GM10266 (cell line): ENCODE results near the gene BBOX1.

Experiments
- DNase-seq: peaks from one replicate; pipeline ENCODE4 v3.0.0; 2012; ENCODE audit errors: extremely low spot score
- TF ChIP-seq, protein P1 (sequence below): IDR thresholded peaks from 2 replicates; pipeline ENCODE4 v1.5.1; 2012; ENCODE audit warnings: mild to moderate bottlenecking, low read depth; ENCODE audit not compliant: control insufficient read depth, insufficient read depth; ENCODE audit errors: missing control alignments

Gene BBOX1

DNA sequence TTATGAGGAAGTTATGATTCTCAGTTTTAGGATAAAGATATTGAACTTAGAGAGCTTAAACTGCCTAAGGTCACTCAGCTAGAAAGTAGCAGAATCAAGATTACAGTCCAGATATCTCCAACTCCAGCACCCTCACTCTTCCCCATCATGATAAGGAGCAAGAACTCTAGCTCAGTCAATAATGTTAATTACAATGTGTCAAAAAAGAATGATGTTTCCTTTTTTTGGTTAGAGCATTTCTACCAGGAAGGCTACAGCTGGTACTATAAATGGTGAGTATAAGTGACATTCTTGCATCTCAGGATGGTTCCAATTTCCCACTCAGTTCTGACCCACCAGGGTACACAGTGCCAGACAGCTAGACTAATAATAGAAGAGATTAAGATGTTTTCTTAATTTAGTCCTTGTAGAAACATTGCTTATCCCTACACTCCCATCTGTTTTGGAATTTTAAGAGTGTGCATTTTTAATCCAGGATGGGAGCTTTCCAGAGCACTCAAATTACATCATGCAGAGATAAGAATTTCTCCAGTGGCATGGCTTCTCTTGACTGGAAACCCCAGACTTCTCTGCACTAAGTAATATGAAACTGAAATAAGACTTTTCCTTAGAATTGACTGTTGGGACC, 21.6 kb upstream of the BBOX1 start:
- TF ChIP-seq, protein P1, sequence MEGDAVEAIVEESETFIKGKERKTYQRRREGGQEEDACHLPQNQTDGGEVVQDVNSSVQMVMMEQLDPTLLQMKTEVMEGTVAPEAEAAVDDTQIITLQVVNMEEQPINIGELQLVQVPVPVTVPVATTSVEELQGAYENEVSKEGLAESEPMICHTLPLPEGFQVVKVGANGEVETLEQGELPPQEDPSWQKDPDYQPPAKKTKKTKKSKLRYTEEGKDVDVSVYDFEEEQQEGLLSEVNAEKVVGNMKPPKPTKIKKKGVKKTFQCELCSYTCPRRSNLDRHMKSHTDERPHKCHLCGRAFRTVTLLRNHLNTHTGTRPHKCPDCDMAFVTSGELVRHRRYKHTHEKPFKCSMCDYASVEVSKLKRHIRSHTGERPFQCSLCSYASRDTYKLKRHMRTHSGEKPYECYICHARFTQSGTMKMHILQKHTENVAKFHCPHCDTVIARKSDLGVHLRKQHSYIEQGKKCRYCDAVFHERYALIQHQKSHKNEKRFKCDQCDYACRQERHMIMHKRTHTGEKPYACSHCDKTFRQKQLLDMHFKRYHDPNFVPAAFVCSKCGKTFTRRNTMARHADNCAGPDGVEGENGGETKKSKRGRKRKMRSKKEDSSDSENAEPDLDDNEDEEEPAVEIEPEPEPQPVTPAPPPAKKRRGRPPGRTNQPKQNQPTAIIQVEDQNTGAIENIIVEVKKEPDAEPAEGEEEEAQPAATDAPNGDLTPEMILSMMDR: no peak

DNA sequence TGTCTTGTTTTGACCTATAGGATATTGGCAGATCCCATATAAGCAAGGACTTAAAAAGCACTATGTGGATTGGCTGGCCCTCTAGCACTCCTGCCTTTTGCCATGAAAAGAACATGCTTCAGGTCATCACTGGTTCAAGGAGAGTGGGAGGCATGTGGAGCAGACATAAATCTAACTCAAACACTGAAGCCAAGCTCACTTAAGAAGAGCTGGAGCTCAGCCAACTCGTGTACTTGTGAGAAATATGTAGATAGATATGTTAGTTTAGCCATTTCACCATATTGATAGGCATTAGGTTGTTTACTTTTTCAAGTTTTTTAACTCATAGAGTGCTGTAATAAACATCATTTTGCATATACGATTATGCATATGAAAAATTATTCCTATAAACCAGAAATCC, 19.9 kb upstream of the BBOX1 start:
- TF ChIP-seq, protein P1: no peak
- DNase-seq: no peak

More for the DNA sequence above, 21.6 kb upstream of the BBOX1 start:
- DNase-seq: no peak

DNA sequence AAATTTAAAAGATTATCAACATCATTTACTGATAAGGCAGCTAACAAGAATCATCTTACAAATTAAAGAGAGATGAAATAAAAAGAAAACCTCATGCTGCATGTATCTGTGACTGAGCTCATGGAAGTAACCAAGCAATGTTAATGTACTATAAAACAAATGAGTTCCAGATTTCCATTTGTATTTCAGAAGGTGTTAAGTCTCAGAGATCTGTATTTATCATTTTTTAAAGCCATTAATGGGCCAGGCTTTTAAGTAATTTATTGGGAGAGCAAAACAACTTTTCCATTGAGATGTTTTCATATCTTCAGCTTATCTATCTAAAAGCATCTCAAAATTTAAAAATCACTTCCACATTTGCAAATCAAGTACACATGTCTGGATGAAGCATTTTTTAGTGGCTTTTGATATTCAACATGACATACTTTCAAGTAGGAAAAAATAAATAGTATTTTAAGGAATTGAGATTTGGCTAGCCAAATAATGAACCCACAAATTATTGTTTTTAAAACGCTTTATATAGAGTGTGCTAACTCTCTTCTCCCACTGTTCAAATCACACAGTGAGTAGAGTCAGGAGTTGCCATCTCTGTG, 17.9 kb upstream of the BBOX1 start:
- TF ChIP-seq, protein P1: no peak
- DNase-seq: no peak

DNA sequence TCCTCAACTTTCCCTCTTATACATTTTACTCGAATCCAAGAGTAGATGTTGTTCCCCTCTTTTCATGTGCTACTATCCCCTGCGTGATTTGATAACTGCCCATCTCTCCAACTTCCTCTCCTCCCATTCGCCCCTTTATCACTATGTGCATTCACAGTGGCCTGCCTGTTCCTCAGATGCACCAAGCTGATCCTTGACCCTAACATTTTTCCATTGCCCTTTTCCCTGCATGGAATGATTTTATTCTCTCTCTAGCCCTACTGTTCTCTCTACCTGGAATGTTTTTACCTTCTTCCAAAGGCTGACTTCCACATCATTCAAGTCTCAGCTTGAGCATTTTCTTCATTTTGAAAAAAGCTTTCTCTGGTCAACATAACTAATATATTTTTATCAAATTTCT, 15.8 kb upstream of the BBOX1 start:
- TF ChIP-seq, protein P1: no peak
- DNase-seq: no peak

DNA sequence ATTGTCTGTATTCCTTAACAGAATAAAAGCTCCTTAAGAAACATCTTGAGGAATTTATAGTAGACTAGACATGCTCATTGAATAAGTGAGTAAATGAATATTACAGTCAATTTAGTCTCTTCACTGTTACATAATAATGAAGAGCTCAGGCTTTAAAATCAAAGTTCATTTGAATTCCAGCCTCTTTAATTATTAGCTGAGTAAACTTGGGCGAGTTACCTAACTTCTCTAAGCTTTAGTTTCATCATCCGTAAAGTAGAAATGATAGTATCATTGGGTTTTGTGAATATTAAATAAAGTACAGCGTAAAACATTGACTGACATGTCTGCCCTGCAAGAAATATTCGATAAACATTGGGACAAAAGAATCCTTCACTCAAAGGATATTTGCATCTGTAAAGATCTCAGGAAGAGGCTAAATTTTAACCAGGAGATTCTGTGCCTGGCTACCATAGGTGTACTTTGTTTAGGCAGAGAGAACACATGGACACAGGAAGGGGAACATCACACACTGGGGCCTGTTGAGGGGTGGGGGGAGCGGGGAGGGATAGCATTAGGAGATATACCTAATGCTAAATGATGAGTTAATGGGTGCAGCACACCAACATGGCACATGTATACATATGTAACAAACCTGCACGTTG, 15.2 kb upstream of the BBOX1 start:
- no peak for DNase-seq
- TF ChIP-seq, protein P1: no peak

DNA sequence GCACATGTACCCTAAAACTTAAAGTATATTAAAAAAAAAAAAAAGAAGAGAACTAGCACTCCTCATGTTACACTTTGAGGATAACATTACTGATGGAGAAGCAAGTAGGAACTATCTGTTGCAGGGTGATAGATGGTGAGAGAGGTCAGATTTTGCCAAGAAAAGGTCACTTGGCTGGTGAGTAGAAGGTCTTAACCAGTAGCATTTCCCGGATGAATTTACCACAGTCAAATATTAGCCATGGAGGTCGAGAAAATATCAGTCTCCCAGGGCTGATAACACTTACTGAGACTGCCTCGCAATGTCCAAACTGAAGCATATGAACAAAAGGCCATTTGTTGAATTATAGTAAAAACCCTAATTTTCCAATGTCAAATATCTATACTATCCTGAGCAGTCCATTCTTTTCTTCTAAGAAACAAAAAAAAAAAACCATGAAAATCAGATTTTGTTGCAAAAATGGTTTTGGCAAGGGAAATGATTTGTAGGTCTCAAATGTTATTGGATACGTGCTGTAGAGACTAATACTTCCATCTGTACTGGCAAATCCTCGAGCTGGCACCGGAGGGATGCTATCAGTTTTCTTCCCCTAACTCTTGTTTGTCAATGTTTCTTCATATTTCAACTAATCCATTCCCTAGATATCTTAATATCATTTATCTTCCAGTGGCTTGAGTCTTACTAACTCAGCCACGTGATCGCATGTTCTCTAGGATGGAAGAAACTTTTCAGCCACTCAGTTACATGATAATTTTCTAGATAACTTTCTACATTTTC, 14.5 kb upstream of the BBOX1 start:
- TF ChIP-seq, protein P1: no peak
- DNase-seq: no peak
